Activated CD4-positive, alpha-beta T cell treated with anti-CD3 and anti-CD28 coated beads, Interleukin-2, amount 50 U/mL, for 16 hours (primary cell): ENCODE measurements around the gene ZBTB49.

ENCODE experiments used
- DNase-seq: peaks from one replicate; pipeline ENCODE4 v3.0.0-alpha.2; 2020

ZBTB49 gene

DNA sequence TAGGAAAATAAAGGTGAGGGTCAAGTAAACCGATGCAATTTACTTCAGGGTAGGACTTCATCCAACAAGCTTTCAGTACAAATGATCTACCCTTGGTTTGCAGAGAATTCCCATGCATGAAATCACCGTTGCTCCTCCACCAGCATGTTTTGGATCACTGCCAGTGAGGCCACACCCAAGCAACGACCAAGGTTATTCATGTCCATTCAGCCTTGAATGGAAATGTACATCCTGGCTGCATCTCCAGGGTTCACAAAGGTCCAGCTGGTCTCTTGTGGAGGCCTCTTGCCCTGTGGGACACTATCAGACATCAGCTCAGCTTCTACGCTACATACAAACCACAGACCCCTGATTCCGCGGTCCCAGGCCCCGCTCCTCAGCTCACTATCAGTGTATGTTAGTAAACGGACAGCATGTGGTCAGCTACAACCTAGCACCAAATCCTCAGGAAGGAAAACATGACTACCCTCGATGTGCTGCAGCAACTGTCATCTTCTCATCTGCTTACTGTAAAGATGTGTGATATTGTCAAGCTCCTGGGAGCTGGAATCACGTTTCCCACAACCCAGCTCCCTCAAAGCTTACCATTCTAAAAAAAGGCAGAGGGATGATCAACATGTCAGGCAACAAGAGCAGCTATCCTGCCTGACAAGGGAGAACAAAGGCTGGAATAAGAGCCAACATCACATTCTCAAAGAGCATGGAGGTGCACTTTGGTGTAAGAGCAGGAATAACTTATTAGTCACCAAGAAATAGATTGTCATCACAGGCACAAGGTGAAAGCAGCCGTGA lies 5.0 kb upstream of the ZBTB49 start:
- no peak for DNase-seq

DNA sequence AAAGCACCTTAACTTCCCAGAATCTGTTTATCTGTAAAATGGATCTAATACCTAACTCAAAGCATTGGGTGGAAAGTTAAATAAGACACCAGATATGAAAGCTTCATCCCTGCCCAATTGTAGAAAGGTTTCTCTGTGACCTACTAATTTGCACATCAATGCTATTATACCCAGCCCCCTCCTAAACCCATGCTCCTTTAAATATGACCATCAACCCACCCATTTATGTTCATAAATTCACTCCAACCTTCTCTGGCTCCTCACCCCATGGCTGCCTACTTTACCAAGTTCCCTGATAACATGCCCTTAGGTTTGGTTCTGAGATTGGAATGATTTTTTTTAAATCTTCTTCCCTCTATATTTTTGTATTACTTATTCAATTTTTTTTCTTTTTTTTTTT lies 2.0 kb upstream of the ZBTB49 start:
- no peak for DNase-seq

DNA sequence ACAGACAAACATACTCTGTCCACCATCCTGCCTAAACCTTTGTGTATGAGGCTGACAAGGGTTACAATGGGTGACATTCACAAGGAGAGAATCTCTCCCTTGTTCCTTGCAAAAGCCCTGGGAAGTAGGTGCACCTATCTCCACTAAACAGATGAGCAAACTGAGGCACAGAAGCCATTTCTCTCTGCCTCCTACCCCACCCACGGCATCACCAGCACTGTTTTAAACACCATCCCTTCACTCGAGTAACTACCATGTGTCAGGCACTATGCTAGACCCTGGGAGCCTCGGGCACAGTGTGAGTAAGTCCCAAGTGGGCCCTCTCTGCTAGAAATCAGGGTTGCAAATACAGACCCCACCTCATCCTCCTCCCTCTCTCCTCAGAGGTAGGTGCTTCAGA lies 996 bp upstream of the ZBTB49 start:
- no peak for DNase-seq

DNA sequence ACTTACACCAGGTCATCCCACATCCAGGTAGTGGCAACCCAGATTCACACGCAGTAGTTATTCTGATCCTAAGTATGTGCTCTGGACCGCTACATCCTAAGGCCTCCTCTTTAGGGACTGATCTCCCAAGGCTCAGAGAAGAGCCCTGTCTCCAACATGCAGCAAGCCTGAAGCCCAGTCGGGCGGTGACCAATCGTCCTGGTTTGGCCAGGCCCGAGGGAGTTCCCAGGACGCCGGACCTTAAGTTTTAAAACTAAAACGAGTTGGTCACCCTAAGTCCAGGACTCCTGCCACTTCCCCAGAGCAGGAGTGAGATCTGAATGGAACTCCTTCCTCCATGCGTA lies 482 bp upstream of the ZBTB49 start:
- DNase-seq, result peak; percentile 8

DNA sequence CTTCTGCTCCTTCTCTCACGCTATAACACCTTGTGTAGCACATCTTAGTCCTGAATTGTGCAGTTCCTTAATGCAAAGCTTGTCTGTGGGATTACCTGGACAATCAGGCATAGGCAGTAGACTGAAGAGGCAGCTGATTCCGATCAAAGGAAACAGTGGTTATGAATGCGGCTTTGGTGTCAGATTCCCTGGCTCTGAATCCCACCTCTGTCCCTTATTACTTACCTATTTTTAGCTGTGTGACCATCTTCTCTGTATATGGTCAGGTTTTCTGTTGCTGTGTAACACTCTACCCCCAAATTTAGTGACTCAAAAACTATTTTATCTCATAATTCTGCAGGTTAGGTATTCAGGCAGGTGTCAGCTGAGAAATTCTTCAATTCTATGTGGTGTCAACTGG lies 3.2 kb downstream of the ZBTB49 start:
- DNase-seq, result no peak

DNA sequence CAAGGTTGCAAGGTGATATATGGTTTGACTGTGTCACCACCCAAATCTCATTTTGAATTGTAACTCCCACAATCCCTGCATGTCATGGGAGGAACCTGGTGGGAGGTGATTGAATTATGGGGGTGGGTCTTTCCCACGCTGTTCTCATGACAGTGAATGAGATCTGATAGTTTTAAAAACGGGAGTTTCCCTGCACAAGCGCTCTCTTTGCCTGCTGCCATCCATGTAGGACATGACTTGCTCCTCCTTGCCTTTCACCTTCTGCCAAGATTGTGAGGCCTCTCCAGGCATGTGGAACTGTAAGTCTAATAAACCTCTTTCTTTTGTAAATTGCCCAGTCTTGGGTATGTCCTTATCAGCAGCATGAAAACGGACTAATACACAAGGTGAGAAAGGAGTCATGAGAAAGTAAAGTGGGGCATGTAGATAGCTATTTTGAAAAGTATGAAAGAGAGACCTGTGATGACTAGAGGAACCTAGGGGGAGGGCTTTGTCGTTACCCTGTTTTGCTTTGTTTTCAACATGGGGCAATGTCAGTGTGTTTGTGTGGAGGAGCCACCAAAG lies 6.3 kb downstream of the ZBTB49 start:
- no peak for DNase-seq

DNA sequence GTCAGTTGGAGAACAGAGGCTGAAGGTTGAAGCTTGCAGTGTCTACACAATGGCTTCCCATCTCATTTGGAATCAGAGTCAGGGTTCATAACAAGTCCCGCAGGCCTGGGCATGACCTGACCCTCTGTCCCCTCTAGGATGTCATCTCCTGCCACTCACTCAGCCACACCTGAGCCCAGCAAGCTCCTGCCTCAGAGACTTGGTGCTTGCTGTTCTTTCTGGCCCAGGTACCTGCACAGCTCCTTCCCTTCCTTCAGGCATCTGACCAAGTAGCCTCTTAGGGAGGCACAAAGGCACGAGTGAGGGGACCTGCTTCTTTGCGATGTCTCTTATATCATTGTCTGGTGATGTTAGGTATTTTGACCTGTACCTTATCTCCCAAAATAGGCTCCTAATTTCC lies 9.0 kb downstream of the ZBTB49 start:
- no peak for DNase-seq

DNA sequence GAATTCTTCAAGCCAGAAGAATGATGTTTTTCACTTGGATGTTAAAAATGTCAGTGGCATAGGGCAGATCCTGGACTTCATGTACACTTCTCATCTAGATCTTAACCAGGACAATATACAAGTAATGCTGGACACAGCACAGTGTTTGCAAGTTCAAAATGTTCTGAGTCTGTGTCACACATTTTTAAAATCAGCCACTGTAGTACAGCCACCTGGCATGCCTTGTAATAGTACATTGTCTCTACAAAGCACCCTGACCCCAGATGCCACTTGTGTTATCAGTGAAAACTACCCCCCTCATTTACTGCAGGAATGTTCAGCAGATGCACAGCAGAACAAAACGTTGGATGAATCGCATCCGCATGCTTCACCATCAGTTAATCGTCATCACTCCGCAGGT lies 11.9 kb downstream of the ZBTB49 start:
- no peak for DNase-seq

DNA sequence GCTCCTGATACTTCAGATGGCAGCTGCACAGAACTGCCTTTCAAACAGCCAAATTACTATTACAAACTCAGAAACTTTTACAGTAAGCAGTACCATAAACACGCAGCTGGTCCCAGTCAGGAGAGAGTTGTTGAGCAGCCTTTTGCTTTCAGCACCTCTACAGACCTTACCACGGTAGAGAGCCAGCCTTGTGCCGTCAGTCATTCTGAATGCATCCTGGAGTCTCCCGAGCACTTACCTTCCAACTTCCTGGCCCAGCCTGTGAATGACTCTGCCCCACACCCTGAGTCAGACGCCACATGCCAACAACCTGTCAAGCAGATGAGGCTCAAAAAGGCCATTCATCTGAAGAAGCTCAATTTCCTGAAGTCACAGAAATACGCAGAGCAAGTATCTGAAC lies 12.4 kb downstream of the ZBTB49 start:
- no peak for DNase-seq

DNA sequence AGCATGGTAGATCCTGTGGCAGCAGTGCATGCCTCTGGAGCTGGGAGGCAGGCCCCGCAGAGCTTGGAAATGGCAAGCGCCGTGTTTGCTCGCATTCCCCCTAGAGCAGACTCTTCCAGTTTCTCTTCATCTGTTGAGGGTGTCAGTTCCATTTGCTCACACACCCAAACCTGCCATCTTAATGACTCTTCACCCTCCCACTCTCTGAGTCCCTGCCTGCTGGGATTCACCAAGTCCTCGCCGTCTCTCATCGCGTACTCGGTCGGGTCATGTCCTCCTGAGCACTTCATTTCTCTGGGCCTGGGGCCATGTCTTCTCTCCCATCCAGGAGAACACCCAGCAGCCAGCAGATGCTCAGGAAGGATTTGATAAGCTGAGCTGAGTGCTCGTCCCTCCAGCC lies 16.9 kb downstream of the ZBTB49 start:
- DNase-seq, result no peak

DNA sequence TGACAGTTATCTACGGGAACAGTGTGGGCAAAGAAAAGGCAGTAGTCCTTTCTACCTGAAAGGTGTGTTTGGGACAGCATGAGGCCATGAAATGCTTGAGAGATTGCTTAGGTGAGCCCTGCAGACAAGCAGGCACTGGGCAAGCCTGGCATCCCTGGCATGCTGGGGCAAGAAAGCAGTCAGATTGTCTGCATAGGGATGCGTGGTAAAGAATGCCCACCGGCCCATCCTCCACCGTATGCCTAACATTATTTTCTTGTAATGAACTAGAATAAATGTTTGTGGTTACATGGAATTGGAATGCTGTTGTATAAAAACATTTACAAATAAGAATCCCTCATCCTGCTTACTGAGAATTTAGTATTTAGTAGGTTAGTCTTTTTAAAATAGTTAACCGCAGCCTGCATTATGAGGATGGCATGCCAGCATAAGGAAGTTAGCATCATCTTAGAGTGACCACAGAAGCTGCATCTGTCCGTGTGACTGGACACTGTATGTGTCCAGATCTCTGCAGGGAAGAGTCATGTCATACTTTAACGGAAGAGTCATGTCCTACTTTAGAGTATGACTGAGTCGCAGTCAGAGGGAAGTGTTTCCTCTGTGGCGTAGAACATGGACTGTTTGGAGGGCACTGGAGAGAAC lies 18.9 kb downstream of the ZBTB49 start:
- no peak for DNase-seq

DNA sequence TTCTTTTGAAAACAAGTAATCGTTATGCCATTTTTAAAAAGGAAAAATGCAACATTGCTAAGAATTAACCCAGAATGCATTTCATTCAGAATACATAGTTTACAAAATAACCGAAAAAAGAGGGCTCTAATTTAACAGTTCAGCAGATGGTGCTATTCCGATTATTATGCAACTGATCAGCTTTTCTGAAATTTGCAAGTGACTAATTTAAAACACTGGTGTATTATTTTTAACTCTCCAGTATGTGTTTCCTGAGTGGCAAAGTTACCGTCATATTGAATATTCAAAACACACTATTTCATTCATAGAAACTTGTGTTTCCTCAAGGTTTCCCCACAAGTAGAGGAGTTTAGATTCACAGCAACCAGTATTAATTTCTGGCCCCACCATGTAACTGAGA lies 21.1 kb downstream of the ZBTB49 start:
- no peak for DNase-seq

DNA sequence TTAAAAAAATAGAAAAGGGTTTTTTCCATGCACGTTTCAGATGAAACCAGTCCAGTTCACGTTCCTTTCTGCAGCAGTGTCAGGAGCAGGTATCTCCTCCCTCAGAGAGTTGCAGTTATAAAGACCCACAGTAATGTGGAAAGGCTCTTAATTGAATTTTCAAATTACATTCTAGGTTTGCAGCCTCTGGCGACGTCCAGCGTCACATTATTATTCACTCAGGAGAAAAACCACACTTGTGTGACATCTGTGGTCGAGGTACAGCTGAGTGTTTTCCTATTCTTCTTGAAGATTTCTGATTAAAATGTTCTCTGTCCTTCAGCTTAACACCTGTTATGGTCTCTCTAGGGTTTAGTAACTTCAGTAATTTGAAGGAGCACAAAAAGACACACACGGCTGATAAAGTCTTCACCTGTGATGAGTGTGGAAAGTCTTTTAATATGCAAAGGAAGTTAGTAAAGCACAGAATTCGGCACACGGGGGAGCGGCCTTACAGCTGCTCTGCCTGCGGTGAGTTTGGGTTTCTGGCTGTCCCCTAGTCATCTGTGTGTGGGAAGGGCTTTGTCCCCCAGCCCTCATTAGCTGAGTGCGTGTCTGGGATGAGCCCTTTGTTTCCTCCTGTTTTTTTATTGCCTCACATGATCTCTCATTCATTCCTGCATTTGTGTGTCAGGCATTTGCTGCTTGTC lies 25.6 kb downstream of the ZBTB49 start:
- no peak for DNase-seq

DNA sequence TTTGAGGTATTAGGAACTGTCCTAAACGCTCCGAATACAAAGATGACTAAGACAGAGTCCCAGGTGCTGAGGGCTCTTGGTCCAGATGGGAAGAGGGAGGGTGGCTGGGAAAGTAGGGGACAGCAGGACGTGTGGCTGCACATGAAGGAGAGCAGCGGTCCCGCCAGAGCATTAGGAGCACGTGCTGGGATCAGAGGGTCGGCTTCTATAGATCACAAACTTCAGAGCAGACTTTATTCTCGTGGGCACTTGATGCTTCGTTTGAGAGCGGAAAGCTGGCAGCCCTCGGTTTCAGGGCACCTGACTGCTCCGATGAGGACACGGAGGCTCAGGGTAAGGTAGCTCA lies 26.1 kb downstream of the ZBTB49 start:
- DNase-seq, result no peak

DNA sequence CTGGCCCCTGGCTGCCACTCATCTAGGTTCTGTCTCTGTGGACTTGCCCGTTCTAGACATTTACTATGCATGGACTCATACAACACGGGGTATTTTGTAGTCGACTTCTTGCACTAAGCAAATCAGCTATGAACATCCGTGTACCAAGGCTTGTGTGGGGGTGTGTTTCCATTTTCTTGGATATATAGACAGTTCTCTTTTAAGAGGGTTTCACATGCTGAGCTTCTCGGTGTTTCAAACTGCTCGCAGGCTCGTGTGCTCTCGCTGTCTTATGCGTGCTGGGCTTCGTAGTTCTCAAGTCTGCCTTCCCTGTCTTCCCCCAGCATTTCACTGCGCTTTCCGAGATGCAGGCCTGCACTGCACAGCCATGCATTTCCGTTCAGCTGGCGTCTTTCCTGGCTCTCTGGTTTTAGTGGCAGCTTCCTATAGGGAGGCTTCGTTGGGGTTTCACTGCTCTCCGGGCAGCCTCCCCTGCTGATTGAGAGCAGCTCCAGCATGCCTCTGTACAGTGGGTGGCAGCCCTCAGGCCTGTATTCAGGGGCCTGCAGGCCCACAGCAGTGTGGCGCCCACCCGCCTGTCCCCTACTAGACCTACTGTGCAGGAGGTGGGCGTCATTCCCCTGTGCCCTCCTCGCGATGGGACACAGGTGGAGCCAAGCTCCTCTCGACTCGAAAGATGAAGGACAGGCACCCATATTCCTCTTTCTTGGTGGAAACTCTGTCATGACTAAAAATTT lies 27.6 kb downstream of the ZBTB49 start:
- no peak for DNase-seq

DNA sequence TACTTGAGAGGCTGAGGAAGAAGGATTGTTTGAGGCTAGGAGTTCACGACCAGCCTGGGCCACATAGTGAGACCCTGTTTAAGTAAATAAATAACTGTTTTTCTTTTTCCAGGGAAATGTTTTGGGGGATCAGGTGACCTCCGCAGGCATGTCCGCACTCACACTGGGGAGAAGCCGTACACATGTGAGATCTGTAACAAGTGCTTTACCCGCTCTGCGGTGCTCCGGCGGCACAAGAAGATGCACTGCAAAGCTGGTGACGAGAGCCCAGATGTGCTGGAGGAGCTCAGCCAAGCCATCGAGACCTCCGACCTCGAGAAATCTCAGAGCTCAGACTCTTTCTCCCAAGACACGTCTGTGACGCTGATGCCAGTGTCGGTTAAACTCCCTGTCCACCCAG lies 30.5 kb downstream of the ZBTB49 start:
- DNase-seq, result no peak

DNA sequence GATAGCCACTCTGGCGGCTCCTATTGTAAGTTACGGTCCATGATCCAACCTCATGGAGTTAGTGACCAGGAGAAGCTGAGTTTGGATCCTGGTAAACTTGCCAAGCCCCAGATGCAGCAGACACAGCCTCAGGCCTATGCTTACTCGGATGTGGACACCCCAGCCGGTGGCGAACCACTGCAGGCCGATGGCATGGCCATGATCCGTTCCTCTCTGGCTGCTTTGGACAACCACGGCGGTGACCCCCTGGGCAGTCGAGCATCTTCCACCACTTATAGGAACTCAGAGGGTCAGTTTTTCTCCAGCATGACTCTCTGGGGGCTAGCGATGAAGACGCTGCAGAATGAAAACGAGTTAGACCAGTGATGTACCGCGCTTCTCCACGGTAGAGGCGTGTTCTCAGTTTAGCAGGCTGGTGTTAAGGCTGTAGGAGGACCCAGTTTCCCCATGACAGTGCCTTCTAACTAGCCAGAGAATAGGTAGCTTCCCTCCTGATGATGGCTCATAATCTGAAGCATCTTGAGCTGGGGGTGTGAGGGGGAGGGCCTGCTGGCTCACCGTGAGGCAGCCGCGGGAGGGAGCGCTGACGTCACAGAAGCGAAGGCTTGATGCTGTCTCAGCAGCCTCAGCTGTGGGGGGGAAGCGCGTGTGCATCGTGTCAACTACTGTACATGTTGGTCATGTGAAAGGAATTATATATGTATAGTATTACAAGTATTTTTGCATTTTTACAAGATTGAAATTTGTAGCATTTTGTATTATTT lies 31.1 kb downstream of the ZBTB49 start:
- no peak for DNase-seq

DNA sequence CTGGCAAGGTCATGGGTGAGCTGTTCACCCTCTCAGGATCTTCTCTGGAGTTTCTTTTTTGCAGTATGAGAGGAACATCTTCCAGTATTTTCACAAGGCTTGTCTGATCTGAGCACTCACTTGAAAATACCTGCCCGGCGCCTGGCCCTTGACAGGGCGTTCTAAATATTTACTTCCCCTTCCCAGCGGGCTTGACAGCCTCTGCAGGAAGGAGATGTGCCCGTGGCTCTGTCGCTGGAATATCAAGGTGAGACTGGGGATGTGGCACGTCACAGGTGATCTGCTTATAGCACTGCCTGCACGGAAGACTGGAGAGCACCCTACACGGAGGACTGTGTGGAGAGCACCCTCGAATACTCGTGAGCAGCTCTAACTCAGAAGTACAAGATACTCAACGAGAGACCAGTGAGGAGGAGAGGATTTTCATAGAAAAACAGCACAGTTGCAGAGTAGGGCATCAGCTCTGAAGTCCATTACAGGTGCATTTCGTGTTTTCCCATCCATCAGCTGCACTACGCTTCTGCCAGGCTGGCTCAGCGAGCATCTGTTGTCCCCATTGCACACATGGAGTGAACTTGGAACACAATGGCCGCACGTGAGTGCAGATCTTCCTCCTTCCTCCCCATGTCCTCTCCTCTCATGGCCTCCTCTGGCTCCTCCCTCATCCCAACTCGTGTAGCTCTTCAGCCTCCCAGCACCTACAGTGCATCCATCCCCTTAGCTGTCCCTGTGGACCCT lies 32.1 kb downstream of the ZBTB49 start:
- DNase-seq, result no peak

DNA sequence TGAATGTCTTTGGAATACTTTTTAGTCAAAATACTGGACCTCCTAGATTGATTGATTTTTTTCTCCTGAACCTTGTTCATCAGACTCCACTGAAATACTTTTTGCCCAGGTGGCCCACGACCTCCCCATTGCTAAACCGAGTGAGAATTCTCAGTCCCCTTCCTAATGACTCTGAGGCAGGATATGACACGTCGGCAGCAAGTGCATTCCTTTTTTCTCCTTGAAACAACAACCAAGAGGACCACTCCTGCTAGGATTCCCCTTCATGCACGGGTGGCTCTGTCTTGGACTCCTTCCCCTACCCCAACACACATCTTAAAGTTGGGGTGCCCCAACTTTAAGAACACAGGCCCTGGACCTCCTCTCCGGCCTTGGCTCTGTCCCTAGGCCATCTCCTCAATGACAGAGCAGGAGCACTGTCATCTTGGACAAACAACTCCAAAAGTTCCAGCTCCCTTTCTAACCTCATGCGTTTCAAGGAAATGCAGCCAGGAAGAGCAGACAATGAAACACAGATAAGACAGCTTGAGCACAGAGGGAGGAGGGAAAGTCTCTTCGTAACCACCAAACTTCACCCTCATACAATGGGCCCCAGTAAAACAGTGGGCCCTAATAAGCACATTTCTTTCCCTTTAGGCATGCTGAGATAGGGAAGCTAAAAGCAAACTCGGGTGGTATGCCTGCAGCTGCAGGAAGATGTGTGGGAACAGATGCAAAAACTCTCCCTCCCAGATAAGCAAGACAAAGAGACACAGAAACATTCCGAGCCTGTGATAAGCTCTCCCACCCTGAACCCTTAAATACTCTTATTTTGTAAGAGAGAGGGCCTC lies 33.9 kb downstream of the ZBTB49 start:
- no peak for DNase-seq

DNA sequence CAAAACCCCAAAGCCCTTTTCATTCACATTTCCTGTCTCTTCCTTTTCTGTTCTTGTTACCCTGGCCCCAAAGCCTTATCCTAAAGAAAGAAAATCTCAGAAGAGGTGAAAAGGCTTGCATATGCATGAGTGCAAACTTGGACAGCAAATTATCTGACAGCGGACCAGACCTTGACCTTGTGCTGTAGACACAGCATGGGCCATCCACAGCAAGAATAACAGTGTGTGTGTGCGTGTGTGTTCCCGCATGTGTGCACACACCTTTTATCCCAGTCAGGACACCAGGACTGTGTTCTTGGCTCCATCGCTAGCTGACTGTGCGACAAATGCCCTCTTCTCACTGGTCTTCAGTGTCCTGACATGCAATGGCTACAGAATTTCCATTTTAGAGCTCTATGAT lies 35.3 kb downstream of the ZBTB49 start:
- no peak for DNase-seq

DNA sequence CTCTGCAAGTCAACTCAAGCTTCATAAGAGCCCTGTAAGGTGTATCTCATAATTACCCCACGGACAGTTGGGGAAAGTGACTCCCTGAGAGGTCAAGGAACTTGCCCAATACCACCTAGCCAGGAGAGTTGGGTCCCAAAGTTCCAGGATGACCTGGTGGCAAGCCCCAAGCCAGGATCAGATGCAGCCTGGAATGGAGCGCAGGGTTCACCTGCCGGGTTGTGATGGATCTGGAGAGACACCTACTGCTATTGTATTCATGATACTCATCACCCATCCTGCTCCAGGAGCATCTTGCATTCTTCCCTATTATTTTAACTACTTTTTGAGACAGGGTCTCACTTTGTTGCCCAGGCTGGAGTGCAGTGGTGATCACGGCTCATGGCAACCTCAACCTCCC lies 36.1 kb downstream of the ZBTB49 start:
- DNase-seq, result no peak
